Activated T-cell treated with anti-CD3 and anti-CD28 coated beads, Interleukin-2, amount 50 U/mL, for 4 hours (primary cell): Measurements from ENCODE around the gene HYLS1. TPM values are rescaled to one million over a fixed set of nuclear protein-coding genes. Genes with fewer than 3 reads are reported as not detected.
A peak's percentile ranks its signal among the peaks of the same experiment; 100 is the strongest.

Experiments
- ATAC-seq, 2 donors: fragments of 200-7000 bp; cut with Tn5 transposase; one replicate each; pipeline ENCODE4 v1.10.0; 2021
- DNase-seq: peaks from one replicate; pipeline ENCODE4 v3.0.0-alpha.2; 2020
- H3K27me3 Mint-ChIP-seq: one replicate; pipeline ENCODE4 v1.8.0; 2021; ENCODE audit warnings: low read depth, mixed read lengths
- H3K36me3 Mint-ChIP-seq: one replicate; pipeline ENCODE4 v1.8.0; 2022; ENCODE audit warnings: mixed read lengths; ENCODE audit not compliant: insufficient read depth
- H3K4me1 Mint-ChIP-seq: one replicate; pipeline ENCODE4 v1.8.0; 2021; ENCODE audit warnings: low read depth, mixed read lengths
- H3K4me3 Mint-ChIP-seq: one replicate; pipeline ENCODE4 v1.8.0; 2021; ENCODE audit warnings: mild to moderate bottlenecking, moderate library complexity, mixed read lengths
- H3K9me3 Mint-ChIP-seq: one replicate; pipeline ENCODE4 v1.8.0; 2021; ENCODE audit warnings: mixed read lengths
- total RNA-seq, 3 donors: library from RNA; stranded (reverse); gene quantifications; one replicate each; pipeline ENCODE4 v1.2.1, GENCODE V29; 2021

The HYLS1 gene
- total RNA-seq, 3 donors from 2014 or later: 1.6 to 1.8 (median 1.7) TPM

DNA sequence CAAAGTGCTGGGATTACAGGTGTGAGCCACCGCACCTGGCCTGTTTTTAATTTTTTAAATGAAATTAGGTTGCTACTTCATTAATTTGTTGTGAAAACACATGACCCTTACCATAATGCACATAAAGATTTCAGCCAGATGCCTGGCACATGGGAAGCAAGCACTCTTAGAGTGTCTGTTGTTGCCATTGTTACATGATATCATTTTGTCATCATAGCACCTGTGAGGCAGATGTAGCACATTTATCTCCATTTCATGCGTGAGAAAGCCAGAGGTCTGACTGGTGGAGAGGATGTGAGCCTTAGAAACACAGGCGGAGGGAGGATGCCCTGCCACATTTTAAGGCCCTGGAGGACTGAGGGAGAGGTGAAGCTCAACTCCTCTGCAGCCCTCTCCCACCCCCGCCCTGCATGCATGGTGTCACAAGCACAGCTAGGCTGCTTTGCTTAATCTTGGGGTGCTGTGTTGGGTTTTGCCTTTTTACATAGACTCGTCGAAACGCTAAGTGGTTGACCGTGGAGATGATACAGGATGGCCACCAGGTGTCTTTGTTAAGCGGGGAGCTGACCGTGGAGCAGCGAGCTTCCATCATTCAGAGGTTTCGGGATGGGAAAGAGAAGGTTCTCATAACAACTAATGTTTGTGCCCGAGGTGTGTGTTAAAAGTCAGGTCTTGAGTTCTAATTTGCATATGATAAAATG, 30.8 kb downstream of the HYLS1 start:
- Mint-ChIP-seq H3K4me3 (no peak overlapping the region), H3K4me1 (no peaks in the 10 kb centered on the region), H3K36me3 (no peaks in the 10 kb centered on the region), H3K9me3 (no peaks in the 10 kb centered on the region), H3K27me3 (peaks cover 28% of the 10 kb centered on the region)
- no peak for DNase-seq
- no peak for ATAC-seq

DNA sequence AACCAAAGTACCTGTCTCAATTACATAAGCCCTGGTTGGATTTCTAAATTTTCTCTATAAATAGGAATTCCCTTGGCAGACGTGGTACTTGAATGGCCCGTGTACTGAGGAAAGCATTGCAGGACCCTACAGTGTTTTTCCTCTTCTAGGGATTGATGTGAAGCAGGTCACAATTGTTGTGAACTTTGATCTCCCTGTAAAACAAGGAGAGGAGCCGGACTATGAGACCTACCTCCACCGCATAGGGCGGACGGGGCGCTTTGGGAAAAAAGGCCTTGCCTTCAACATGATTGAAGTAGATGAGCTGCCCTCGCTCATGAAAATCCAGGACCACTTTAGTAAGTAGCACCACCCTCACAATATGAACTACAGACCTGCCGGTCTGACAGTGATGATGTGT, 33.6 kb downstream of the HYLS1 start:
- no peak for ATAC-seq
- Mint-ChIP-seq H3K4me1 (no peaks in the 10 kb centered on the region), H3K36me3 (no peaks in the 10 kb centered on the region), H3K4me3 (no peak overlapping the region), H3K27me3 (peaks cover 16% of the 10 kb centered on the region), H3K9me3 (no peaks in the 10 kb centered on the region)
- DNase-seq: no peak

DNA sequence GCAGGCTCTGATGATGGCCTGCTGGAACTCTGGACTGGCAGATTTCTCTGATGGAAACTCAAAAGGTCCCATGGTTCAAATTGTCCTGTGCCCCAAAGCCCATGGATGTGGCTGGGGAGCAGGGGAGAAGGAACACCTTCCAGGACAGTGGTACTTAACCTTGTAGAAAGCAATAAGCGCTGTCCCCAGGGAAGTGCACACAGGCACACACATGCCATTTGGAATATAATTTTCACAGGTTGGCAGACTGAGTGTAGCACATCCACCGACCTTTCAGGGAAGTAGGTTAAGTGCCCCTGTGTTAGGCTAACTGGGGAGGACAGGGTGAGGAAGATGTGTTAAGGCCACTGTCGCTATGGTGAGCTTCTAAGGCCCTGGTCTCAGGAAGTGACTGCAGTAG, 34.7 kb downstream of the HYLS1 start:
- no peak for ATAC-seq
- Mint-ChIP-seq H3K9me3 (no peaks in the 10 kb centered on the region), H3K27me3 (peaks cover 18% of the 10 kb centered on the region), H3K4me3 (no peak overlapping the region), H3K4me1 (no peaks in the 10 kb centered on the region), H3K36me3 (no peaks in the 10 kb centered on the region)
- DNase-seq: no peak

DNA sequence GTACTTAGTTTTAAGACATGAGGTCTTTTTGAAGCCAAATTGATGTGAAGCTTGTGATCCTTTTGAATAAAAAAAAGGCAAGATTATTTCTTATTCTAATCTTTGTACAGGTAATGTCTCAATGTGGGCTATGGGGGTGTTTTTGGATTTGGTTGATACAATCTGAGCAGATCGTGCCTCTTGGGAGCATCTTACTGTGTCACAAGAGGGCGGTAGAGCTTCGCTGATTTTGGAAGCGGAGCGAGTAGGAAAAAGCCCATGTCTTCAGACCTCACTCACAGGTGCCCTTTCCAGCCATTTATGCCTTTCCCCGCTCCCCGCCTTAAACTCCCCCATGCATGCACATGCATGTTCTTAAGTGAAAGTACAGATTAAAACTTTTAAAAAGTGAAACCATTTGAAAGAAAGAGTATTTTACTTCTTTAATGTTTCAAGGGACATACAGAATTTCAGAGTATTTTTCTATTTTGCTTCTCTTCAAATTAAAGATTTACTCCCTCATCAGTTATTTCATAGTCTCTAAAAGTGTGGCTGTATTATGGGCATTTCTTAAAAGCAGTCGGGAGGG, 35.6 kb downstream of the HYLS1 start:
- H3K9me3 Mint-ChIP-seq: no peaks in the 10 kb centered on the region
- DNase-seq: peak; percentile 39
- peak; percentile 50 to 70 for ATAC-seq

DNA sequence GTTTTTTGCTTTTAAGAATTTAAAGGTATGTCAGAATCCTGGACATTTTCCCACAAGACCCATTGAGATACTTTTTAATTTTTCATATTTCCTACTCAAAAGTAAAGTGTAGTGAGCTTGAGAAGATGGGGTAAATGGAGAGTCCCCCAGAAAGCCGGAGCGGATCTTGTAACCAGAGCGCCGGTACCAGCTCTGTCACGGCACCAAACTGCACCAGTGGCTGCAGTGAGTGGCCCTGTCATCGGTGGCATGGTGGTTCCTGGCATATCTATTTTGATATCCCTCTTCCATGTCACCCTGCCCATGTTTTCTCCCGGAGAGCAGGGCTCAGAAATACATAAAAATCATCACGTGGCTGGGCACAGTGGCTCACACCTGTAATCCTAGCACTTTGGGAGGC, 36.2 kb downstream of the HYLS1 start:
- Mint-ChIP-seq H3K4me1 (no peaks in the 10 kb centered on the region), H3K27me3 (peaks cover 16% of the 10 kb centered on the region), H3K36me3 (no peaks in the 10 kb centered on the region), H3K9me3 (no peaks in the 10 kb centered on the region), H3K4me3 (no peak overlapping the region)
- no peak for DNase-seq
- ATAC-seq: no peak

More for the DNA sequence above, 35.6 kb downstream of the HYLS1 start:
- no peaks in the 10 kb centered on the region for H3K4me1 Mint-ChIP-seq
- H3K4me3 Mint-ChIP-seq: no peak overlapping the region
- no peaks in the 10 kb centered on the region for H3K36me3 Mint-ChIP-seq
- peaks cover 18% of the 10 kb centered on the region for H3K27me3 Mint-ChIP-seq

DNA sequence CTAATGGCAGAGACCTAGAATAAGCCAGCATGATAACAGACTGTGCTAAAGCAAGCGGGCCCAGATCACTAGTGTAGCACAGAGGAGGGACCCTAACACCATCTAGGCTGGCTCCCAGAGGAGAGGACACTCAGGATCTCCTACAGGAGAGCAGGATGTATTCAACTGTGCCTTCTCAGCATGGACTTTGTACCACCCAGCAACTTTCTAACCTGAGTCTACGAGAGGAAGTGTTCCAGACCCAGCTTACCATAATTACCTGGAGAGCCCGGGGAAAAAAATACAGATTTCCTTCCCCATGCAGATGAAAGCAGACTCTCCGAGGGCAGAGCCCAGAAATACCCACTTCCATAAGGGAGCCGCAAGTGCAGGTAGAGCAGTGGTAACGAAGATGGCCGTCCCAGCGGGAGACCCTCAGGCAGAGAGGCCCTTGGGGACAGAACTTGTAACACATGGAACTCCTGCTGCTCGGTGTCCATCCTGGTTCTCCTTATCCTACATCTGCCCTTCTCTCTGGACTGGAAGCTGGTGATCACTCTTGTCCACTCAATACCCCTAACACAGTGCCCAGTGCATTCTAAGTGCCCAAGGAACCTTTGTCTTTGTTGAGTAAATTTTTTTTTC, 37.0 kb downstream of the HYLS1 start:
- H3K27me3 Mint-ChIP-seq: peaks cover 12% of the 10 kb centered on the region
- no peak overlapping the region for H3K4me3 Mint-ChIP-seq
- H3K36me3 Mint-ChIP-seq: no peaks in the 10 kb centered on the region
- H3K4me1 Mint-ChIP-seq: no peaks in the 10 kb centered on the region
- DNase-seq (no peak), ATAC-seq (no peak)
- H3K9me3 Mint-ChIP-seq: no peaks in the 10 kb centered on the region

DNA sequence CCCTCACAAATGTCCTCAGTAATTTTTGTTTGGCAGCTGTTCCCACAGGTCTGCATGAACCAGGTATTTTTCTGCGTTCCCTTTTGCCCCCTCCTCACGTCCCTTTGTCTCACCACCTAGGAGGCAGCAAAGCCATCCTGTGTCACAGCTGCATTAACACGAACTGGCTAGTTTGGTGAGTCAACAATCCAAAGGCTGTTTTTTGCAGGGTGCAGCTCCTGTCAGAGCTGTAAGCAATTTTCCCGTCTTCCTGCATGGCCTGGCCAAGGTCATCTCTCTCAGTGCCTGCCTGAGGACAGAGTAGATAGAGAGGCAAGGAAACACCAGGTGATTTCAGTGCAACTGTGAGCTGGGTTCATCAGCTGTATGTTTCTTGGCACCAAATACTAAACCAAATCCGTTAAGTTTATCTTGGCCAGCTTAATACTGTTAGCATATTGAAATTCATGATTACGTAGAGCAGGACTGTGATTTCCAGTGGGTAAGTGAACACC, 37.8 kb downstream of the HYLS1 start:
- H3K9me3 Mint-ChIP-seq: no peaks in the 10 kb centered on the region
- no peak for DNase-seq
- no peak overlapping the region for H3K4me3 Mint-ChIP-seq
- ATAC-seq: no peak
- H3K36me3 Mint-ChIP-seq: no peaks in the 10 kb centered on the region
- no peaks in the 10 kb centered on the region for H3K4me1 Mint-ChIP-seq
- peaks cover 12% of the 10 kb centered on the region for H3K27me3 Mint-ChIP-seq

DNA sequence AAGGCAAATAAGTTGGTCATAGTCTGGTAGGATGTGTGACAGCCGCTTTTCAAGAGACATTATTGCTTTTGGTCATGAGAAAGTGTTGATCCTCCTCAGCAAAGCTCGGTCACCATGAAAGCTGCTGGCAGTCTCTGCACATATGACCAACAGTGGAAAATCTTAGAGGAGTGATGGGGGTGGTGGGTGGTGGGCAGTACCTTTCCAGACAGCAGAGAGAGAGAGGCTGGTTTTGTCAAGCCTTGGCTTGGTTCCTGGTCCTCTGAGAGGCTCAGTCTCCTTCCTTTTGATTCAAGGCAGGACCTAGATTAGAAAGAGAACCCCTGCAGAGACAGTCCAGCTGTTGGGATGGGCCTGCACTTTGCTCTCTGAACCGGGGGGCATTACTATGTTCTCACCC, 38.3 kb downstream of the HYLS1 start:
- Mint-ChIP-seq H3K4me3 (no peak overlapping the region), H3K36me3 (no peaks in the 10 kb centered on the region), H3K9me3 (no peaks in the 10 kb centered on the region), H3K4me1 (no peaks in the 10 kb centered on the region), H3K27me3 (peaks cover 9% of the 10 kb centered on the region)
- DNase-seq (no peak), ATAC-seq (no peak)

DNA sequence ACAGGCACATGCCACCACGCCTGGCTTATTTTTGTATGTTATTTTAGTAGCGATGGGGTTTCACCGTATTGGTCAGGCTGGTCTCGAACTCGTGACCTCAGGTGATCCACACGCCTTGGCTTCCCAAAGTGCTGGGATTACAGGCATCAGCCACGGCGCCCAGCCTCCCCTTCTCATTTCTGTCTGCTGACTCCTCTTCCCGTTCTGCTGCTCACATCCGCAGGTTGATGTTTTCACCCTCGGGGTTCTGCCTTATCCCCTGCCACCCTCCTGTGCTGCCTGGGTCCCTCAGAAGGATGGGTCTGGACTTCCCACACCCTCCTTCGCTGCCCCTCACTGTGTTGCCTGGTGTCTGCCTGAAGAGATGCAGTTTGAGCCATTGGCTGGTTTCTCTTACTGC, 39.2 kb downstream of the HYLS1 start:
- no peaks in the 10 kb centered on the region for H3K9me3 Mint-ChIP-seq
- no peaks in the 10 kb centered on the region for H3K4me1 Mint-ChIP-seq
- no peak overlapping the region for H3K4me3 Mint-ChIP-seq
- no peak for DNase-seq
- peaks cover 10% of the 10 kb centered on the region for H3K27me3 Mint-ChIP-seq
- no peak for ATAC-seq
- no peaks in the 10 kb centered on the region for H3K36me3 Mint-ChIP-seq

DNA sequence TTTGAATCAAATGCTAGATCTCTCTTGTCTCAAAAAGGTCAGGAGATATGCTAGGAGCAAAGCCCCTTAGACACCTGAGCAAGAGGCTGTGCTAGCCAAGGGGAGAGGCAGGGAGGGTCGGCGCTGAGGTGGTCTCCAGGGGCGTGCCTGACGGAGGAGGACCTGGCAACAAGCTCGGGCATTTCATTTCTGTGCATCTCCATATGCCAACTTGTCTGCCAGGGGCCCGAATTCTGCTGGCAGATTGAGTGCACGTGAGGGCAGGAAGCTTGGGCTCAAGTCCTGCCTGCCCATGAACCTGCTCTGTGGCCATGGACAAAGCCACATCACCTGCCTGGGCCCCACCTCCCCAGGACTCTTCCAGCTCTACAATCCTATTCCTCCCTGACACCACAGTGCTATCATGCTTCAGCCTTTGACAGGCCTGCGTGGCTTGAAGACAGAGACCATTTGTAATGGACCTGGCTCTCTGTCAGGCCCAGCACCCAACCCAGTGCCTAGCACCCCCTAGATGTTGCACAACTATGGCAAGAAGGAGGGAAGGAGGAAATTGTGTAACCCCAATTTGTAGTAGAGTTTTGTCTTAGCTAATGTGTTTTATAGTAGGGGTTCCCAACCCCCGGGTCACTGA, 42.1 kb downstream of the HYLS1 start:
- DNase-seq (no peak), ATAC-seq (no peak)
- Mint-ChIP-seq H3K9me3 (no peaks in the 10 kb centered on the region), H3K36me3 (no peaks in the 10 kb centered on the region), H3K4me3 (no peak overlapping the region), H3K27me3 (peaks cover 15% of the 10 kb centered on the region), H3K4me1 (no peaks in the 10 kb centered on the region)

DNA sequence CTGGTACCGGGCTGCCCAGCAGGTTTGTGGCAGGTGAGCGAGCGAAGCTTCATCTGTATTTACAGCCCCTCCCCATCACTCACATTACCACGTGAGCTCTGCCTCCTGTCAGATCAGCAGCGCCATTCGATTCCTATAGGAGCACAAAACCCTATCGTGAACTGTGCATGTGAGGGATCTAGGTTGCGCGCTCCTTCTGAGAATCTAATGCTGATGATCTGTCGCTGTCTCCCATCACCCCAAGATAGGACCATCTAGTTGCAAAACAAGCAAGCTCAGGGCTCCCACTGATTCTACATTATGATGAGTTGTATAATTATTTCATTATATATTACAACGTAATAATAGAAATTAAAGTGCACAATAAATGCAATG, 42.6 kb downstream of the HYLS1 start:
- H3K27me3 Mint-ChIP-seq: peaks cover 15% of the 10 kb centered on the region
- no peaks in the 10 kb centered on the region for H3K4me1 Mint-ChIP-seq
- DNase-seq (no peak), ATAC-seq (no peak)
- no peaks in the 10 kb centered on the region for H3K9me3 Mint-ChIP-seq
- H3K4me3 Mint-ChIP-seq: no peak overlapping the region
- H3K36me3 Mint-ChIP-seq: no peaks in the 10 kb centered on the region

DNA sequence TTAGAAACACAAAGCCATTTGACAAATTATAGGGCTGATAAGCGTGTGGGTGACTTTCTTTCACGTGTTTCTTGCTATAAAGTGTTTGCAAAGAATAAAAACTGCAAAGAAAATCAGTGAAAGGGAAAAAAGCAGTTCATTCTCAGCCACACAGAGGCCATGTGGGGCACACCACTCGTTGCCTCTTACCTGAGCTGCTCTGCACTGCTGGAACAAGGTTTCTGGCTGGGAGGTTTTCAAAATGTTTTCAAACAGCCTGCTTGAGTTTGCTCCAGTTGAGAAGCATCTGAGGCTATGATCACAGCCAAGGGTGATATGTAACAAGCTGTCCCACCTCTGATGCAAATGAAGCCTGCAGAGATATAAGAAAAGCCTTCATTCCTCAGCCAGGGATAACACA, 43.6 kb downstream of the HYLS1 start:
- Mint-ChIP-seq H3K4me3 (no peak overlapping the region), H3K9me3 (no peaks in the 10 kb centered on the region), H3K27me3 (peaks cover 14% of the 10 kb centered on the region), H3K36me3 (no peaks in the 10 kb centered on the region), H3K4me1 (no peaks in the 10 kb centered on the region)
- ATAC-seq: no peak
- no peak for DNase-seq

DNA sequence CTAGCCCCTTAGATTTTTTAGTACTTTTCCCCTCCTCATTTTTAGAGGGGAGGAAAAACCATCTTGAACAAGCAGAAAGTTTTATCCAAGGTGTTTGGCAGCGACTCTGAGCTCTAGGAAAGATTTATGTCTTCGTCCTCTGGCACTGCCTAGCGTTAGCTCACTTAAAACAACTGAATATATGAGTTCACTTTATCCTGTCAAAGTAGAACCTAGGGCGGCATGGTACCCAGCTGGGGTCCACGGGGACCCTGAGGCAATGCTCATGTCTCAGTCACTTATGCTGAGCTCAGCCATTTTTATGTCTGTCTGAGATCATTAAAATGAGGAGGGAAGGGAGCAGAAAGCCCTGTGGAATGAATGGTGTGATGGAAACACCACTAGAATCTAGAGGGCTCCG, 44.2 kb downstream of the HYLS1 start:
- no peak for ATAC-seq
- H3K36me3 Mint-ChIP-seq: no peaks in the 10 kb centered on the region
- no peak for DNase-seq
- no peaks in the 10 kb centered on the region for H3K4me1 Mint-ChIP-seq
- peaks cover 12% of the 10 kb centered on the region for H3K27me3 Mint-ChIP-seq
- H3K4me3 Mint-ChIP-seq: no peak overlapping the region
- no peaks in the 10 kb centered on the region for H3K9me3 Mint-ChIP-seq

DNA sequence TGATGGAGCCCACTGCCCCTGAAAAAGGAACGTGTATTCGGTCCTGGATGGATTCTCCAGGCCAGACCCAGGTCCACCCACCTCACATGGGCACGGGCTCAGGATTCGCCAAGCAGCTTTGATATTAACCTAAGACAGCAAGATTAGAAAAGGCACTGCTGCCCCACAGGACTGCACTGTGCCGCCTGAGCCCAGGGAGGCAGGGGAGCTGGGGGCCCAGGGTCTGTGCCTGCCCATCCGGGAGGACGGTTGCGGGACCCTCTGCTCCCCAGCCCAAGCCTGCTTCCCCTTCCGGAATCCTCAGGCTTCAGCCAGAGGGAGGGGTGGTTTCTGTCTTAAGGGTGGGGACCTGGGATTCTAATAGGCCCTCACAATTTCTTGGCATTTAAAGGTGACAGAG, 44.8 kb downstream of the HYLS1 start:
- no peaks in the 10 kb centered on the region for H3K9me3 Mint-ChIP-seq
- ATAC-seq (no peak), DNase-seq (no peak)
- H3K36me3 Mint-ChIP-seq: no peaks in the 10 kb centered on the region
- H3K27me3 Mint-ChIP-seq: peaks cover 6% of the 10 kb centered on the region
- H3K4me3 Mint-ChIP-seq: no peak overlapping the region
- H3K4me1 Mint-ChIP-seq: no peaks in the 10 kb centered on the region
